K562 (cell line): ENCODE results near the gene PDZD2. TPM values are rescaled to one million over a fixed set of nuclear protein-coding genes. Genes with fewer than 3 reads are reported as not detected.

Source experiments
- ATAC-seq: fragments of 200-7000 bp; cut with Tn5 transposase; 3 replicates; pipeline ENCODE4 v1.9.1; 2020; ENCODE audit warnings: moderate library complexity
- BruUV-seq: library from RNA; stranded (reverse); fragments of 400-500 nt; replicated peaks from 2 replicates; lab custom pipeline; 2021; lab: Mats Ljungman, UMichigan
- CTCF ChIA-PET: fragments of 300-600 bp; formaldehyde crosslinking; extraction: SDS; loops from one replicate; lab custom pipeline; 2021; ENCODE audit warnings: low intra/inter-chr PET ratio; lab: Yijun Ruan, JAX
- POLR2A ChIA-PET: fragments of 300-600, 350-650 bp; sonication (Branson Sonifier 250); formaldehyde crosslinking; extraction: SDS; loops from one replicate; lab custom pipeline; 2021; ENCODE audit warnings: antibody characterized with exemption, inconsistent platforms; lab: Yijun Ruan, JAX
- DNase-seq, 4 experiments: peaks; one replicate each; pipeline versions ENCODE4 v3.0.0 to v3.0.0-alpha.2; 2011 to 2018; ENCODE audit warnings: low spot score in 3 of 4, mixed read lengths in 3 of 4; ENCODE audit errors: extremely low read depth in 1 of 4
- FAIRE-seq: peaks from 2 replicates; lab custom pipeline; 2011; peaks lifted over from hg19 to GRCh38; lab: Jason Lieb, UNC
- H2AFZ ChIP-seq: 2 replicates; pipeline ENCODE4 v1.6.0; 2011; ENCODE audit warnings: low read depth, low read length, control low read depth, inconsistent platforms
- H3K27ac ChIP-seq: fragments of 200-600 bp; 3 replicates; pipeline ENCODE4 v1.8.0; 2011; ENCODE audit warnings: low read depth, mild to moderate bottlenecking, control low read depth, inconsistent platforms, low read length, moderate library complexity, mixed read lengths; ENCODE audit errors: extremely low read depth
- H3K27me3 ChIP-seq, 2 experiments: fragments of 300-600 bp in 1 of 2; 2 replicates in 1 of 2; 3 replicates in 1 of 2; pipeline versions ENCODE4 v1.6.0 to v1.8.0; 2011; ENCODE audit warnings: inconsistent platforms in 2 of 2, low read length in 2 of 2, mild to moderate bottlenecking in 1 of 2, mixed read lengths in 1 of 2, moderate library complexity in 1 of 2; ENCODE audit not compliant: control insufficient read depth in 2 of 2, insufficient read depth in 2 of 2
- H3K36me3 ChIP-seq: fragments of 300-600 bp; 3 replicates; pipeline ENCODE4 v1.8.0; 2011; ENCODE audit warnings: mild to moderate bottlenecking, low read length, inconsistent platforms; ENCODE audit not compliant: control insufficient read depth, insufficient read depth
- H3K4me1 ChIP-seq, 2 experiments: fragments of 200-600 bp in 1 of 2; replicated peaks in 1 of 2; 2 replicates in 1 of 2; 3 replicates in 1 of 2; pipeline versions ENCODE4 v1.5.1 to v1.8.0; 2011; ENCODE audit warnings: inconsistent platforms in 2 of 2, low read length in 2 of 2, mild to moderate bottlenecking in 1 of 2, mixed read lengths in 1 of 2, moderate library complexity in 1 of 2; ENCODE audit not compliant: control insufficient read depth in 2 of 2, insufficient read depth in 2 of 2
- H3K4me2 ChIP-seq: 2 replicates; pipeline ENCODE4 v1.6.1; 2011; ENCODE audit warnings: low read length, control low read depth, inconsistent platforms, mixed read lengths; ENCODE audit not compliant: insufficient read depth
- H3K4me3 ChIP-seq: fragments of 200-600 bp; sonication (generic), shearing (Covaris generic); 2 replicates; pipeline ENCODE4 v1.5.1; 2016; ENCODE audit warnings: control low read depth, inconsistent platforms
- H3K79me2 ChIP-seq: fragments of 200-600 bp; 3 replicates; pipeline ENCODE4 v1.8.0; 2011; ENCODE audit warnings: low read length, inconsistent platforms; ENCODE audit not compliant: control insufficient read depth, insufficient read depth
- H3K9ac ChIP-seq, 2 experiments: 2 replicates each; pipeline versions ENCODE4 v1.6.0 to v1.6.1; 2011; ENCODE audit warnings: low read depth in 2 of 2, low read length in 2 of 2, control low read depth in 1 of 2, inconsistent platforms in 1 of 2, mild to moderate bottlenecking in 1 of 2, mixed read lengths in 1 of 2; ENCODE audit not compliant: insufficient read depth in 1 of 2
- H3K9me1 ChIP-seq: one replicate; pipeline ENCODE4 v1.6.0; 2011; ENCODE audit warnings: inconsistent platforms, mild to moderate bottlenecking, low read length, moderate library complexity; ENCODE audit not compliant: control insufficient read depth, insufficient read depth
- H3K9me3 ChIP-seq: replicated peaks from 2 replicates; pipeline ENCODE4 v1.5.1; 2011; ENCODE audit warnings: low read depth, low read length, inconsistent platforms; ENCODE audit not compliant: control insufficient read depth, insufficient read depth
- H4K20me1 ChIP-seq: replicated peaks from 2 replicates; pipeline ENCODE4 v1.6.1; 2011; ENCODE audit warnings: low read length, inconsistent platforms, mixed read lengths; ENCODE audit not compliant: control insufficient read depth, insufficient read depth
- DEAF1 ChIP-seq: fragments of 450-650 bp; formaldehyde crosslinking; IDR thresholded peaks from 2 replicates; pipeline ENCODE4 v1.4.0; 2020; ENCODE audit warnings: mild to moderate bottlenecking, moderate library complexity
- HIVEP1 ChIP-seq: fragments of 250-450 bp; sonication (Bioruptor Pico); IDR thresholded peaks from 2 replicates; pipeline ENCODE4 v1.4.0; 2020; ENCODE audit warnings: mild to moderate bottlenecking
- HMG20B ChIP-seq: fragments of 250-450 bp; sonication (Bioruptor Pico); IDR thresholded peaks from 2 replicates; pipeline ENCODE4 v1.5.0; 2021; ENCODE audit warnings: mild to moderate bottlenecking
- KHSRP ChIP-seq: fragments of 450-650 bp; IDR thresholded peaks from 2 replicates; pipeline ENCODE4 v1.6.1; 2017
- PRMT5 ChIP-seq: sonication (generic); formaldehyde crosslinking; IDR thresholded peaks from 2 replicates; pipeline ENCODE4 v1.5.0; 2020; ENCODE audit warnings: missing genetic modification reagents
- SUPT5H ChIP-seq: fragments of 450-650 bp; IDR thresholded peaks from 2 replicates; pipeline ENCODE4 v1.6.1; 2016
- TAL1 ChIP-seq: fragments of 450-650 bp; IDR thresholded peaks from 2 replicates; pipeline ENCODE4 v1.6.1; 2016; ENCODE audit warnings: mild to moderate bottlenecking
- UBTF ChIP-seq, 2 experiments: IDR thresholded peaks; 2 replicates each; pipeline ENCODE4 v1.6.1; 2012; ENCODE audit warnings: improper control_type of control experiment in 2 of 2, low read depth in 2 of 2, low read length in 2 of 2, borderline replicate concordance in 1 of 2
- ZFP30 ChIP-seq: fragments of 250-450 bp; sonication (Bioruptor Pico); IDR thresholded peaks from 2 replicates; pipeline ENCODE4 v1.8.0; 2022; ENCODE audit warnings: moderate library complexity, mild to moderate bottlenecking, inconsistent platforms, borderline replicate concordance
- ZNF280A ChIP-seq: fragments of 450-650 bp; IDR thresholded peaks from 2 replicates; pipeline ENCODE4 v1.6.1; 2018; ENCODE audit warnings: mild to moderate bottlenecking, low read depth; ENCODE audit not compliant: partially characterized antibody
- ZNF707 ChIP-seq: fragments of 250-450 bp; sonication (Bioruptor Pico); conservative IDR thresholded peaks from 2 replicates; pipeline ENCODE4 v1.8.0; 2022; ENCODE audit warnings: inconsistent platforms, mild to moderate bottlenecking, moderate library complexity
- WGBS: fragments of 100-300 bp; shearing (Covaris generic); methylation state at CpG from one replicate; pipeline ENCODE4 v1.1.6; 2016; ENCODE audit warnings: low coverage, mixed read lengths; ENCODE audit not compliant: insufficient coverage; ENCODE audit errors: missing lambda C conversion rate; 5-methylcytosine and 5-hydroxymethylcytosine counted together
- in situ Hi-C: fragments of 300-500 bp; cut with MboI; formaldehyde crosslinking; loops from 4 replicates; pipeline ENCODE4 v1.15.0; 2018; ENCODE audit warnings: inconsistent platforms, mixed read lengths
- intact Hi-C: fragments of 100-400 bp; cut with micrococcal nuclease; formaldehyde crosslinking; loops from 2 replicates; pipeline ENCODE4 v1.14.2; 2022
- polyA plus RNA-seq, 8 experiments: library from polyadenylated mRNA; depleted of rRNA in 4 of 8; stranded (reverse) in 5 of 8; unstranded in 3 of 8; fragments of >200 nt; fragmentation: Nextera tagmentation in 2 of 8; fragmentation: Illumina TruSeq in 1 of 8; extraction: Ambion mirVana in 2 of 8; extraction: Trizol in 1 of 8; gene quantifications; 2 replicates each; pipeline versions ENCODE4 v1.2.1 to v1.2.3, GENCODE V29; 2011 to 2014; ENCODE audit warnings: inconsistent platforms in 1 of 8, missing spikeins in 1 of 8
- total RNA-seq, 7 experiments: library from RNA; depleted of rRNA in 6 of 7; stranded (reverse); fragments of >200 nt in 6 of 7; fragmentation: Illumina TruSeq in 2 of 7; extraction: Trizol in 2 of 7; gene quantifications; 2 replicates each; pipeline versions ENCODE4 v1.2.1 to v1.2.3, GENCODE V29; 2011 to 2021; ENCODE audit warnings: low replicate concordance in 1 of 7

The PDZD2 gene
- total and polyA plus RNA-seq, 9 of the 15 experiments (the other 6 are each of a cell fraction or from before 2014, with no cell fraction given) = 0.02 to 0.08 (median 0.04) TPM; not detected in 6

- TF ChIP-seq ZFP30 (CRISPR knock-in tag) (no peak), PRMT5 (CRISPR knock-in tag) (no peak), TAL1 (no peak), DEAF1 (CRISPR knock-in tag) (no peak)
These were observed 112.7 kb downstream of the PDZD2 start (continued) for GRCh38 chr5:31751610-31752009.

GRCh38 chr5:31753700-31754357 is 114.9 kb downstream of the PDZD2 start:
- H3K36me3 ChIP-seq = no peaks in the 10 kb centered on the region
- BruUV-seq = no TSS peak
- intact Hi-C loops = no loop called here
- H3K4me2 ChIP-seq = no peak overlapping the region
- DNase-seq (no peak), ATAC-seq (no peak), FAIRE-seq (no peak)
- H4K20me1 ChIP-seq = no peaks in the 10 kb centered on the region
- CTCF ChIA-PET = no interaction called here
- no peak overlapping the region for H3K27ac ChIP-seq
- H3K9me1 ChIP-seq = peaks cover 2% of the 10 kb centered on the region
- H3K9ac ChIP-seq = no peak overlapping the region
- in situ Hi-C loops = no loop called here
- no peaks in the 10 kb centered on the region for H3K9me3 ChIP-seq
- no peaks in the 10 kb centered on the region for H3K4me1 ChIP-seq
- POLR2A ChIA-PET = interaction anchor here (0.6 kb wide), 1 partner anchor 307 kb away, joined by 4 read pairs; no protein-coding TSS in a partner anchor
- peaks cover 23 to 56% of the 10 kb centered on the region in 2 experiments; a peak in 4 of 5 replicates for H3K27me3 ChIP-seq
- no peak overlapping the region for H3K4me3 ChIP-seq
- no peaks in the 10 kb centered on the region for H3K79me2 ChIP-seq
- no peak overlapping the region for H2AFZ ChIP-seq
- WGBS = 0% methylated on average over 9 of the region's 9 CpGs
- no peak for TF ChIP-seq UBTF (IDR thresholded peaks at IDR 0.05; ENCODE audit: borderline replicate concordance in 1 of 2, low read depth in 2 of 2, low read length in 2 of 2)
- no peak for TF ChIP-seq SUPT5H
- no peak for TF ChIP-seq ZNF707 (CRISPR knock-in tag)
- TF ChIP-seq KHSRP = no peak
- TF ChIP-seq HMG20B (CRISPR knock-in tag) = no peak
- no peak for TF ChIP-seq HIVEP1 (CRISPR knock-in tag)
- no peak for TF ChIP-seq ZNF280A
